Aorta (tissue), 5 donors: ENCODE measurements around the gene RNASE7. TPM values are rescaled to one million over a fixed set of nuclear protein-coding genes. Genes with fewer than 3 reads are reported as not detected.
A peak's percentile ranks its signal among the peaks of the same experiment; 100 is the strongest.

Experiments used
- ATAC-seq: fragments of 200-7000 bp; cut with Tn5 transposase; one replicate; pipeline ENCODE4 v1.9.1; 2022; ENCODE audit warnings: moderate library complexity; ENCODE audit not compliant: low FRiP score
- DNase-seq, 2 donors: peaks; one replicate each; pipeline ENCODE4 v3.0.0-alpha.2; 2020
- H3K27ac ChIP-seq, 2 donors: one replicate each; pipeline ENCODE4 v1.5.1; 2013; ENCODE audit warnings: low read length in 2 of 2, mild to moderate bottlenecking in 2 of 2, moderate library complexity in 2 of 2, control low read depth in 1 of 2, inconsistent platforms in 1 of 2, low read depth in 1 of 2
- H3K27me3 ChIP-seq, 2 donors: one replicate each; pipeline ENCODE4 v1.6.1; 2013; ENCODE audit warnings: control low read depth in 1 of 2, low read length in 1 of 2, mild to moderate bottlenecking in 1 of 2, moderate library complexity in 1 of 2; ENCODE audit not compliant: insufficient read depth in 2 of 2, control insufficient read depth in 1 of 2
- H3K36me3 ChIP-seq, 2 donors: one replicate each; pipeline ENCODE4 v1.6.1; 2013; ENCODE audit warnings: control low read depth in 1 of 2, low read length in 1 of 2, mild to moderate bottlenecking in 1 of 2; ENCODE audit not compliant: insufficient read depth in 2 of 2, control insufficient read depth in 1 of 2
- H3K4me1 ChIP-seq, 2 donors: one replicate each; pipeline ENCODE4 v1.6.1; 2013; ENCODE audit warnings: low read length in 2 of 2, control low read depth in 1 of 2, mild to moderate bottlenecking in 1 of 2, moderate library complexity in 1 of 2; ENCODE audit not compliant: insufficient read depth in 2 of 2, control insufficient read depth in 1 of 2
- H3K4me3 ChIP-seq, 2 donors: one replicate each; pipeline ENCODE4 v1.5.1; 2013; ENCODE audit warnings: low read length in 2 of 2, control low read depth in 1 of 2, mild to moderate bottlenecking in 1 of 2
- H3K9me3 ChIP-seq: one replicate; pipeline ENCODE4 v1.6.1; 2013; ENCODE audit warnings: mild to moderate bottlenecking, low read length; ENCODE audit not compliant: control insufficient read depth
- WGBS, 2 donors: extraction: QIAGEN DNeasy Blood & Tissue Kit; methylation state at CpG; one replicate each; pipeline ENCODE4 v1.1.7; 2013; 5-methylcytosine and 5-hydroxymethylcytosine counted together
- intact Hi-C, 2 donors: fragments of 100-400 bp; cut with DNase I; formaldehyde crosslinking; loops; one replicate each; pipeline versions ENCODE4 v1.14.2 to v1.15.0; 2022
- polyA plus RNA-seq, 2 donors: library from polyadenylated mRNA; stranded (reverse); fragments of 200-250 nt; gene quantifications; one replicate each; pipeline ENCODE4 v1.2.3, GENCODE V29; 2013
- total RNA-seq, 2 donors: library from RNA; stranded (reverse); fragmentation: NEBNext Ultra II Directional; extraction: Animal tissue kit (Norgen Biotek cat#: 25700); gene quantifications; one replicate each; pipeline ENCODE4 v1.2.1, GENCODE V29; 2021
- donor health status: healthy with polysubstance abuse.
- donor health status: Bipolar disorder and iron deficiency.
- donor health status: DM: no; HTN: no; CAD: no.
- donor health status: DM: no; HTN: no; CAD: no.
- donor health status: DM: yes; HTN: yes; CAD: no.

The RNASE7 gene
- total and polyA plus RNA-seq, 4 donors: not detected

- no peak for DNase-seq
- intact Hi-C loops: loop anchor here (5.0 kb wide), 2 partner anchors 74 to 89 kb away; no protein-coding TSS in a partner anchor
- WGBS, 2 donors: 92 to 97% methylated on average over 3 of the region's 3 CpGs
- Histone ChIP-seq H3K27me3 (no peaks in the 10 kb centered on the region), H3K27ac (no peak overlapping the region), H3K9me3 (no peaks in the 10 kb centered on the region), H3K4me1 (no peaks in the 10 kb centered on the region), H3K36me3 (peaks cover 0 to 5% of the 10 kb centered on the region in 2 donors), H3K4me3 (no peak overlapping the region)
- no peak for ATAC-seq
These were observed 23.4 kb upstream of the RNASE7 start for GRCh38 chr14:21018781-21019180.

DNA sequence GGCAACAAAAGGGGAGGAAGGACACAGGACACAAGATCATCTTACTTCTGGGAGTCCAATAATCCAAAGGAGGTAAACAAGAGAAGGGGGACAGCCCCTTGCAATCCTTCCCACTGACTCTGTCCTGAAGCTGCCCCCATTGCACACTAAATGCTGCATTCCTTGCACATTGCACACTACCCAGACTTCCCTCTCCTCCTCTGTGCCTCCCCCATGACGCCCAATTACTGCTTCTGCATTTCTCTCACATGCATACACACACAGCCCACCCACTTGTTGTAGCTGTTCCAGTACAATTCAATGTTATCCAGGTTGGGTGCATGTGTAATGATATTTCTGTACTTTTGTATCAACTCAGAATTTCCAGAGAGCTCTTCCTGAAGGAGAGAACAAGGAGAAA is 22.8 kb upstream of the RNASE7 start:
- intact Hi-C loops: loop anchor here (5.0 kb wide), 2 partner anchors 73 to 88 kb away; no protein-coding TSS in a partner anchor
- H3K4me1 ChIP-seq: no peaks in the 10 kb centered on the region
- no peak overlapping the region for H3K27ac ChIP-seq
- H3K36me3 ChIP-seq: peaks cover 0 to 5% of the 10 kb centered on the region in 2 donors
- H3K4me3 ChIP-seq: no peak overlapping the region
- ATAC-seq (no peak), DNase-seq (no peak)
- H3K9me3 ChIP-seq: no peaks in the 10 kb centered on the region
- WGBS, 2 donors: 54 to 62% methylated on average over 1 of the region's 1 CpG
- no peaks in the 10 kb centered on the region for H3K27me3 ChIP-seq

DNA sequence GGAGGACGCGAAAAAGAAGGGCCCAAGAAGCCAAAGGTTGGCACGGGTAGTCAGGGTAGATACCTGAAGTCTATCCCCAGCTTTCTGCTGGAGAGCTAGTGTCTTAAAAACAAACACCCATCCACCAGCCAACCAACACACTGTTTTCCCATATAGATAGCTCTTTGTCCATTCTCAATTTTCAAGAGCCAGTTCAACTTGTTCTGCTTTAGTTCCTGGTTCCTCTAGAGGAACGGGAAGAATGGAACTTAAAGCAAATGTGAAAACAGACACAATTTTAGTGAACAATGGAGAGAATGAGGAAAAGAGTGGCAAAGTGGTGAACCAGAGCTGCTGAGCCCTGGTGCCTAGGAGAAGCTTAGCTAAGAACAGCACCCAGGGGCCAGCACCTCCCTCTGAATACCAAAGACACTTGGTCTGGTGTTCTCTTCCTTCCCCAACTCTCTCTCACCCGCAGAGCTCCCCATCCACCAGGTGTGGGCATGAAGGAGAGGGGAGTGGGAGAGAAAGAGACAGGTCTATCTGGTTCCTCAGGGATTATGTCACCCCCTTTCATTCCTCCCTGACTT is 21.1 kb upstream of the RNASE7 start:
- Histone ChIP-seq H3K4me1 (no peaks in the 10 kb centered on the region), H3K27ac (no peak overlapping the region), H3K4me3 (no peak overlapping the region), H3K27me3 (no peaks in the 10 kb centered on the region), H3K36me3 (peaks cover 0 to 5% of the 10 kb centered on the region in 2 donors), H3K9me3 (no peaks in the 10 kb centered on the region)
- WGBS, 2 donors: 87 to 90% methylated on average over 5 of the region's 5 CpGs
- no peak for ATAC-seq
- intact Hi-C loops: no loop called here
- no peak for DNase-seq

- Histone ChIP-seq H3K36me3 (peaks cover 0 to 5% of the 10 kb centered on the region in 2 donors), H3K4me3 (no peak overlapping the region), H3K9me3 (no peaks in the 10 kb centered on the region), H3K27me3 (no peaks in the 10 kb centered on the region), H3K4me1 (peaks cover 0 to 3% of the 10 kb centered on the region in 2 donors), H3K27ac (no peak overlapping the region)
- WGBS, 2 donors: 82 to 83% methylated on average over 5 of the region's 5 CpGs
- ATAC-seq (no peak), DNase-seq (no peak)
- intact Hi-C loops: no loop called here
These were observed 19.5 kb upstream of the RNASE7 start for GRCh38 chr14:21022686-21023085.

- Histone ChIP-seq H3K36me3 (peaks cover 0 to 5% of the 10 kb centered on the region in 2 donors), H3K4me3 (no peak overlapping the region), H3K4me1 (peaks cover 0 to 3% of the 10 kb centered on the region in 2 donors), H3K9me3 (no peaks in the 10 kb centered on the region), H3K27me3 (no peaks in the 10 kb centered on the region), H3K27ac (no peak overlapping the region)
- intact Hi-C loops: no loop called here
- DNase-seq (peak in 1 of 2 donors; percentile 64), ATAC-seq (no peak)
- 66 to 76% methylated on average over 7 of the region's 7 CpGs for WGBS, 2 donors
These were observed 19.0 kb upstream of the RNASE7 start for GRCh38 chr14:21023174-21023573.

- Histone ChIP-seq H3K36me3 (peaks cover 0 to 5% of the 10 kb centered on the region in 2 donors), H3K27ac (peak overlapping the region in 1 of 2 donors; percentile 49), H3K4me1 (peaks cover 0 to 3% of the 10 kb centered on the region in 2 donors), H3K4me3 (peak overlapping the region; percentile 42 to 63), H3K9me3 (no peaks in the 10 kb centered on the region), H3K27me3 (no peaks in the 10 kb centered on the region)
- ATAC-seq (no peak), DNase-seq (no peak)
- WGBS, 2 donors: 32 to 38% methylated on average over 17 of the region's 17 CpGs
- intact Hi-C loops: no loop called here
These were observed 18.2 kb upstream of the RNASE7 start for GRCh38 chr14:21023817-21024584.

DNA sequence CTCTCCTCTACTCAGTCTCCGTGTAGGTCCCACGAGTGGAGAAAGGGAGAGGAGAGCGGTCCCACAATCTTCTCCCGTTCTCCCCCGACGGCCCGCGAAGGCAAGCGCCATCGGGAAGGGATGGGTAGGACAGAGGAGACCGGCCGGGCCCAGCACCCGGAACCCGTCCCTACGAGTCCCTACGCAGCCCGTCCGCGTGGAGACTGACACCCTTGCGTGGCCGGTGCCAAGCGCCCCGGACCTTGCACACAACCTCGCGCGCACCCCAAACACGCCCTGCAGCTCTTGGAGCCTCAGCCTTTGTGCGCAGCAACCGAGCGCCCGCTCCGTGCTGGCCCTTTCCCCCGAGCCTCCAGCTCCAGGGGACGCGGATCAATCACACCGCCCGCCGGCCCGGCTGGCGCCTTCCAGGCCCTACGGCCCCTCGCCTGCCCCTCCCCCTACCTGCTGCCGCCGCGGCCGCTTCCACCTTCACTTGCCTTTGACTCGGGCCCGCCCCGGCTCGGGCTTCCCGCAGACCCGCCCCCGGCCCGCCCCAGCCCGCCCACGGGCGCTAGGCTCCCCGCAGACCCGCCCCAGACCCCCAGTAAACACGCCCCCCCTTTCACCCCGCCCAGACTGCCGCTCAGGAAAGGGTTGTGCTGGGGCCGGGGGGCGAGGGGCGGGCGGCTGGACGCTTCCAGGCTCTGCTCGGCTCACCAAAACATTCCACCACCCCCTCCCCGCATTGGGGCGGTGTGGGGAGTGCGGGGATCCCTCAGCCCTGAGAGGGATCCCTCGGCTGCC is 17.4 kb upstream of the RNASE7 start, which contains the start of gene NDRG2:
Gene NDRG2 (minus strand): TSS at position 477 of the 786 bp plus-strand sequence. CDS start 1,746 bp downstream, outside the sequence.
- 1% methylated on average over 49 to 72 of the region's 72 CpGs for WGBS, 2 donors
- Histone ChIP-seq H3K4me3 (peak within 1 kb of the TSS; percentile 42 to 63), H3K9me3 (no peaks in the 10 kb centered on the region), H3K4me1 (peaks cover 0 to 3% of the 10 kb centered on the region in 2 donors), H3K27me3 (no peaks in the 10 kb centered on the region), H3K27ac (peak within 1 kb of the TSS; percentile 62 to 91), H3K36me3 (peaks cover 0 to 2% of the 10 kb centered on the region in 2 donors)
- ATAC-seq (peak; percentile 90), DNase-seq (peak; percentile 83 to 89)
- intact Hi-C loops: loop anchor here in 1 of 2 donors (5.0 kb wide), 1 partner anchor 68 kb away; no protein-coding TSS in a partner anchor
